ENCODE data around the gene FOXC1. TPM values are rescaled to one million over a fixed set of nuclear protein-coding genes. Genes with fewer than 3 reads are reported as not detected.

FOXC1 gene
- total and polyA plus RNA-seq, 2 experiments from 2014 or later = 0.60 to 1.1 TPM

DNA sequence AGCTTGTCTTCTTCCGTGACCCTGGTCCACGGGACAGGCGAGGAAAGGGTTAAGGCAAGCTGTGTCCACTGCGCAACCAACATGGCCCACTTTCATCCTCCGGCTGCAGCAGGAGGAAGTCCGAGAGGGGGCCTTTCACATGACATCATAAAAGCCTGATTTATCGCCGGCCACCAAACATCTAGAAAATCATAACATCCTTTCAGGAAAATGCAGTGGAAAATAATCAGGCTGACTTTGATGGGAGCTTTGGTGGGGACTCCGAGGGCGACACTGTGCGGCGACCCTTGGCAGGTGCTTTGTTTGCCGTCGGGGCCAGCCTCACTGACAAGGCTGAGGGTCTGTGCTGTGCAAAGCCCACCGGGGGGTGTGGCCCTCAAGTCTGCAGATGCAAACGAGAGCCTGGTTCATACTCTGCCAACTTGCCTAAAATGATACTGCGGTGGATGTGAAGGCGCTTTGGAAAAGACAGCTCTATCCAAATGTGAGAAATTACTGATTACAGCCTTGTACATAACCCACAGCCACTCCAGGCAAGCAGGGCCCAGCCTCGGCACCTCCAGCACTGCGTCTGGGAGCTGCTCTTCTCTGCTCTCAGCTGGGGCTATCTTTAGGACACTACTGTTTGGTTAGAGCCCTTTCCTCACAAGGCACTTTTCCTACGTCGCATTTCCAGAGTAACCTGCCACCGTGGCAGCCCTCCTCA is 25.7 kb downstream of the FOXC1 start:
- no peaks in the 10 kb centered on the region for H3K9me3 ChIP-seq (ENCODE audit: low read depth)
- no peak overlapping the region for H3K4me2 ChIP-seq
- WGBS (ENCODE audit: low lambda C conversion rate, missing lambda C conversion rate) = 75% methylated on average over 23 of the region's 23 CpGs
- no peak for DNase-seq (ENCODE audit: low spot score)
- H3K79me2 ChIP-seq = no peaks in the 10 kb centered on the region
- H4K20me1 ChIP-seq (ENCODE audit: insufficient read depth, poor library complexity, severe bottlenecking) = no peaks in the 10 kb centered on the region
- no peaks in the 10 kb centered on the region for H3K9me2 ChIP-seq (replicated peaks; ENCODE audit: insufficient read depth)
- H3K4me1 ChIP-seq (ENCODE audit: insufficient read depth) = no peaks in the 10 kb centered on the region
- TF ChIP-seq, protein P1, sequence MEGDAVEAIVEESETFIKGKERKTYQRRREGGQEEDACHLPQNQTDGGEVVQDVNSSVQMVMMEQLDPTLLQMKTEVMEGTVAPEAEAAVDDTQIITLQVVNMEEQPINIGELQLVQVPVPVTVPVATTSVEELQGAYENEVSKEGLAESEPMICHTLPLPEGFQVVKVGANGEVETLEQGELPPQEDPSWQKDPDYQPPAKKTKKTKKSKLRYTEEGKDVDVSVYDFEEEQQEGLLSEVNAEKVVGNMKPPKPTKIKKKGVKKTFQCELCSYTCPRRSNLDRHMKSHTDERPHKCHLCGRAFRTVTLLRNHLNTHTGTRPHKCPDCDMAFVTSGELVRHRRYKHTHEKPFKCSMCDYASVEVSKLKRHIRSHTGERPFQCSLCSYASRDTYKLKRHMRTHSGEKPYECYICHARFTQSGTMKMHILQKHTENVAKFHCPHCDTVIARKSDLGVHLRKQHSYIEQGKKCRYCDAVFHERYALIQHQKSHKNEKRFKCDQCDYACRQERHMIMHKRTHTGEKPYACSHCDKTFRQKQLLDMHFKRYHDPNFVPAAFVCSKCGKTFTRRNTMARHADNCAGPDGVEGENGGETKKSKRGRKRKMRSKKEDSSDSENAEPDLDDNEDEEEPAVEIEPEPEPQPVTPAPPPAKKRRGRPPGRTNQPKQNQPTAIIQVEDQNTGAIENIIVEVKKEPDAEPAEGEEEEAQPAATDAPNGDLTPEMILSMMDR (IDR thresholded peaks at IDR 0.05; ENCODE audit: poor library complexity) = no peak
- TF ChIP-seq EZH2 (IDR thresholded peaks at IDR 0.05; ENCODE audit: borderline replicate concordance) (no peak), EZH2phosphoT487 (IDR thresholded peaks at IDR 0.05; ENCODE audit: low read depth, severe bottlenecking, unreplicated experiment) (no peak)
- H3K27ac ChIP-seq = no peak overlapping the region
- no peak overlapping the region for H3K4me3 ChIP-seq
- no peaks in the 10 kb centered on the region for H3K27me3 ChIP-seq
- no peak overlapping the region for H2AFZ ChIP-seq
- H3K36me3 ChIP-seq (replicated peaks; ENCODE audit: insufficient read depth, low read depth) = no peaks in the 10 kb centered on the region

DNA sequence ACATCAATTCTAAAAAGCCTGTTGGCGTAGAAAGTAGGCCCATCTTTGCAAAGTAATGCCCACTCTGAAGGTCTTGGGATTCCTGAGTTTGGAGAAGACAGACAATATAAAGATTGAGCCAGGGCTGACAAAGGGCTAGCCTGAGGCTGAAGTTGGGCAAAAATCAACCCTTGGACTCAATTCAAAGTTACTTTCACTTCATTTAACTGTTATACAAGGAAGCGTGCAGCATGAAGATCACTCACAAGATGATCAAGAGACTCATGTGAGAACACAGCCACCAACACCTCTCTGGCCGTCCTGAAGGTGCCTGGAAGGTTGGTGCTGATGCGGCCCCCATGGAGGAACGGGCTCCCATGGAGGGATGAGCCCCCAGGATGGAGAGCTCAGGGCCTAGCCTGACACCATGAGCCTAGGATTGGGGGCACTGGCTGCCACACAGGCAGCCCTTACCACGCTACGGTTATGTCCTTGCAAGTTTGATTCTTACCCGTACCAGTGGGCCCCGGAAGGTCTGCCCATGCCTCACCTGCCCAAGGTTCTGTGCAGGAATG is 26.6 kb downstream of the FOXC1 start:
- no peak overlapping the region for H3K4me3 ChIP-seq
- no peaks in the 10 kb centered on the region for H3K79me2 ChIP-seq
- H2AFZ ChIP-seq = no peak overlapping the region
- TF ChIP-seq EZH2 (IDR thresholded peaks at IDR 0.05; ENCODE audit: borderline replicate concordance) (no peak), EZH2phosphoT487 (IDR thresholded peaks at IDR 0.05; ENCODE audit: low read depth, severe bottlenecking, unreplicated experiment) (no peak)
- TF ChIP-seq, protein P1 (IDR thresholded peaks at IDR 0.05; ENCODE audit: poor library complexity) = no peak
- DNase-seq (ENCODE audit: low spot score) = no peak
- H3K4me2 ChIP-seq = no peak overlapping the region
- H3K9me3 ChIP-seq (ENCODE audit: low read depth) = no peaks in the 10 kb centered on the region
- no peaks in the 10 kb centered on the region for H4K20me1 ChIP-seq (ENCODE audit: insufficient read depth, poor library complexity, severe bottlenecking)
- no peaks in the 10 kb centered on the region for H3K9me2 ChIP-seq (replicated peaks; ENCODE audit: insufficient read depth)
- no peaks in the 10 kb centered on the region for H3K27me3 ChIP-seq
- H3K27ac ChIP-seq = no peak overlapping the region
- 96% methylated on average over 9 of the region's 9 CpGs for WGBS (ENCODE audit: low lambda C conversion rate, missing lambda C conversion rate)
- H3K36me3 ChIP-seq (replicated peaks; ENCODE audit: insufficient read depth, low read depth) = no peaks in the 10 kb centered on the region
- H3K4me1 ChIP-seq (ENCODE audit: insufficient read depth) = no peaks in the 10 kb centered on the region

DNA sequence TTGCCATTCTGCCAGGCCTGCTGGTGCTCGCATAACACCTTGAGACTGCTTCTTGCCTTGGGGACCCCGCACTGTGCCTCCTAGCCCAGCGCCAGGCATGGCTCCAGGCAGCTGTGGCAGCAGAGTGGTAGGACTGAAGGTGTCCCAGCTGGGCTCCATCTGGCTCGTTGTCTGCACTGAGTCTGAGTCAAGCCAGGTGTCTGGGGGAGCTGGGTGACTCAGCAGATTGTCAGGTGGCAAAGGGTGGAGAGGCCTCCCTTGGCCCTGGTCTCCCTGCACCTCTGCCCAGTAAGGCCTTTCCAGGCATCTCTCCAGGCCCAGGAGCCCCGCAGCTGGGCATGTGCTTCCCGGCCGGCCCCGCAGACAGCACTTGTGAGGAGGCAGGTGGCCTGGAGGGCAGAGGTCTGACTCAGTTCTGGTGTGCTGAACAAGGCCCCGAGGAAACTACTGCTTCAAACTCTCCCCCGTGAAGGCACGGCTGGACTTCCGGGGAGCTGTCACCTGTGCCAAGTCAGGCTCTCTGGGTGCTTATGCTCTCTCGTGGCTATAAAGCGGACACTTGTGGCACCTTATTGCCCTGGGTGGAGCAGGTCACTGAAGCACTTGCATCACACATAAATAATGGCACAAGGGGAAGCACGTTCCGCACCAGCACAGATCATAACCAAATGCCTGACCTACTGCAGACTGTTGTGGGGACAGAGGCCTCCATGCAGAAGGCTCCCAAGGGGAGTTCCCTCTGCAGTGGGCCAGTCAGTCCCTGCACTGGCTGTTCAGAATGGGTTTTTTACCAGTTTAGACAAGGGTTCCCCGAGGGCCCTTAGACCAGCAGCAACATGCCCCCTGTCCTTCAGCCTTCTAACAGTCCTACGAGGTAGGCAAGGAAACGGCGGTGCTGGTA is 27.5 kb downstream of the FOXC1 start:
- Histone ChIP-seq H3K9me2 (replicated peaks; ENCODE audit: insufficient read depth) (no peaks in the 10 kb centered on the region), H3K9me3 (ENCODE audit: low read depth) (no peaks in the 10 kb centered on the region), H4K20me1 (ENCODE audit: insufficient read depth, poor library complexity, severe bottlenecking) (no peaks in the 10 kb centered on the region), H3K27ac (no peak overlapping the region), H3K79me2 (no peaks in the 10 kb centered on the region), H3K27me3 (no peaks in the 10 kb centered on the region), H3K36me3 (replicated peaks; ENCODE audit: insufficient read depth, low read depth) (no peaks in the 10 kb centered on the region), H3K4me2 (no peak overlapping the region), H2AFZ (no peak overlapping the region), H3K4me1 (ENCODE audit: insufficient read depth) (peaks cover 5% of the 10 kb centered on the region), H3K4me3 (no peak overlapping the region)
- no peak for TF ChIP-seq EZH2phosphoT487 (IDR thresholded peaks at IDR 0.05; ENCODE audit: low read depth, severe bottlenecking, unreplicated experiment)
- DNase-seq (ENCODE audit: low spot score) = no peak
- 93% methylated on average over 20 of the region's 20 CpGs for WGBS (ENCODE audit: low lambda C conversion rate, missing lambda C conversion rate)

DNA sequence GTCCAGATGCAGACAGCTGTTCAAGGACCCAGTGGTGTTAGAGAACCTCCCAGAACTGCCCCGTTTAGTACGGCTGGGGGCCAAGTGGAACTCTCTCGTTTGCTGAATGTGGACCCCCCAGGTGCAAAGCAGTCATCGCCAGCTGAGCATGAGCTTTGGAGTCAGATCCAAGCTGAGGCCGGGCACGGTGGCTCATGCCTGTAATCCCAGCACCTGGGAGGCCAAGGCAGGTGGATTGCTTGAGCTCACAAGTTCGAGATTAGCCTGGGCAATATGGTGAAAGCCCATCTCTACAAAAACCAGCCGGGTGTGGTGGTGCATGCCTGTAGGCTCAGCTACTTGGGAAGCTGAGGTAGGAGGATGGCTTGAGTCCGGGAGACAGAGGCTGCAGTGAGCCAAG is 29.7 kb downstream of the FOXC1 start:
- no peak for DNase-seq (ENCODE audit: low spot score)
- Histone ChIP-seq H3K4me2 (no peak overlapping the region), H3K4me3 (no peak overlapping the region), H3K27me3 (no peaks in the 10 kb centered on the region), H3K27ac (no peak overlapping the region), H3K4me1 (ENCODE audit: insufficient read depth) (peaks cover 5% of the 10 kb centered on the region), H4K20me1 (ENCODE audit: insufficient read depth, poor library complexity, severe bottlenecking) (no peaks in the 10 kb centered on the region), H2AFZ (no peak overlapping the region), H3K9me2 (replicated peaks; ENCODE audit: insufficient read depth) (no peaks in the 10 kb centered on the region), H3K36me3 (replicated peaks; ENCODE audit: insufficient read depth, low read depth) (no peaks in the 10 kb centered on the region), H3K9me3 (ENCODE audit: low read depth) (no peaks in the 10 kb centered on the region), H3K79me2 (no peaks in the 10 kb centered on the region)
- TF ChIP-seq, protein P1 (IDR thresholded peaks at IDR 0.05; ENCODE audit: poor library complexity) = no peak
- no peak for TF ChIP-seq EZH2 (IDR thresholded peaks at IDR 0.05; ENCODE audit: borderline replicate concordance)
- no peak for TF ChIP-seq EZH2phosphoT487 (IDR thresholded peaks at IDR 0.05; ENCODE audit: low read depth, severe bottlenecking, unreplicated experiment)
- 92% methylated on average over 9 of the region's 9 CpGs for WGBS (ENCODE audit: low lambda C conversion rate, missing lambda C conversion rate)

Measured in hepatocyte (in vitro differentiated cells).